Neuronal stem cell (in vitro differentiated cells): Measurements from ENCODE around the gene LGALS12.
A peak's percentile ranks its signal among the peaks of the same experiment; 100 is the strongest.

ENCODE experiments used
- DNase-seq: peaks from one replicate; pipeline ENCODE4 v3.0.0-alpha.2; 2013; ENCODE audit warnings: low spot score
- H2AFZ ChIP-seq: one replicate; pipeline ENCODE4 v1.6.1; 2013; ENCODE audit warnings: mild to moderate bottlenecking, low read length, inconsistent platforms
- H2AK5ac ChIP-seq: 2 replicates; pipeline ENCODE4 v1.6.1; 2013; ENCODE audit warnings: low read depth, mild to moderate bottlenecking, inconsistent platforms, low read length, moderate library complexity, mixed read lengths
- H2BK120ac ChIP-seq: 2 replicates; pipeline ENCODE4 v1.6.1; 2013; ENCODE audit warnings: low read depth, mild to moderate bottlenecking, inconsistent platforms, low read length, moderate library complexity, mixed read lengths
- H2BK12ac ChIP-seq: one replicate; pipeline ENCODE4 v1.6.1; 2013; ENCODE audit warnings: low read length, inconsistent platforms
- H2BK15ac ChIP-seq: 2 replicates; pipeline ENCODE4 v1.6.1; 2013; ENCODE audit warnings: mild to moderate bottlenecking, low read length, inconsistent platforms, mixed read lengths
- H2BK5ac ChIP-seq: one replicate; pipeline ENCODE4 v1.6.1; 2013; ENCODE audit warnings: inconsistent platforms, mild to moderate bottlenecking, low read length, moderate library complexity
- H3K14ac ChIP-seq: one replicate; pipeline ENCODE4 v1.6.1; 2013; ENCODE audit warnings: low read length, inconsistent platforms
- H3K18ac ChIP-seq: 2 replicates; pipeline ENCODE4 v1.6.1; 2013; ENCODE audit warnings: low read length, inconsistent platforms
- H3K23ac ChIP-seq: 2 replicates; pipeline ENCODE4 v1.6.1; 2013; ENCODE audit warnings: low read depth, mild to moderate bottlenecking, mixed read lengths, low read length, inconsistent platforms; ENCODE audit not compliant: poor library complexity
- H3K27ac ChIP-seq: replicated peaks from 3 replicates; pipeline ENCODE4 v1.5.1; 2013; ENCODE audit warnings: low read length, inconsistent platforms
- H3K27me3 ChIP-seq, 3 experiments: 2 replicates each; pipeline ENCODE4 v1.6.1; 2013; ENCODE audit warnings: low read length in 3 of 3, mild to moderate bottlenecking in 2 of 3, inconsistent platforms in 1 of 3, low read depth in 1 of 3, mixed read lengths in 1 of 3, moderate library complexity in 1 of 3; ENCODE audit not compliant: control insufficient read depth in 3 of 3, insufficient read depth in 3 of 3
- H3K36me3 ChIP-seq, 2 donors: replicated peaks in 1 of 2; 2 replicates each; pipeline ENCODE4 v1.6.1; 2013; ENCODE audit warnings: low read length in 2 of 2; ENCODE audit not compliant: control insufficient read depth in 2 of 2, insufficient read depth in 2 of 2
- H3K4ac ChIP-seq: 2 replicates; pipeline ENCODE4 v1.6.1; 2013; ENCODE audit warnings: inconsistent platforms, mild to moderate bottlenecking, low read length, moderate library complexity
- H3K4me1 ChIP-seq, 2 donors: 1 replicate in 1 of 2; 2 replicates in 1 of 2; pipeline ENCODE4 v1.6.1; 2013; ENCODE audit warnings: low read length in 2 of 2, low read depth in 1 of 2; ENCODE audit not compliant: control insufficient read depth in 2 of 2, insufficient read depth in 1 of 2
- H3K4me2 ChIP-seq: one replicate; pipeline ENCODE4 v1.6.1; 2013; ENCODE audit warnings: mild to moderate bottlenecking, low read length, inconsistent platforms; ENCODE audit not compliant: insufficient read depth, poor library complexity, severe bottlenecking
- H3K4me3 ChIP-seq, 2 donors: 2 replicates each; pipeline ENCODE4 v1.5.1; 2013; ENCODE audit warnings: low read length in 2 of 2, mild to moderate bottlenecking in 2 of 2, inconsistent platforms in 1 of 2, moderate library complexity in 1 of 2
- H3K79me1 ChIP-seq: one replicate; pipeline ENCODE4 v1.6.1; 2013; ENCODE audit warnings: low read depth, mild to moderate bottlenecking, inconsistent platforms, low read length, moderate library complexity
- H3K9ac ChIP-seq: one replicate; pipeline ENCODE4 v1.6.1; 2013; ENCODE audit warnings: mild to moderate bottlenecking, low read depth, low read length, inconsistent platforms; ENCODE audit not compliant: poor library complexity
- H3K9me3 ChIP-seq, 2 donors: replicated peaks in 1 of 2; 2 replicates each; pipeline versions ENCODE3 to v1.6.1; 2013; ENCODE audit warnings: low read length in 2 of 2, mild to moderate bottlenecking in 2 of 2, inconsistent platforms in 1 of 2, low read depth in 1 of 2, mixed read lengths in 1 of 2, moderate library complexity in 1 of 2; ENCODE audit not compliant: control insufficient read depth in 2 of 2, insufficient read depth in 1 of 2
- H4K8ac ChIP-seq: one replicate; pipeline ENCODE4 v1.6.1; 2013; ENCODE audit warnings: low read depth, mild to moderate bottlenecking, inconsistent platforms, low read length, moderate library complexity
- H4K91ac ChIP-seq: one replicate; pipeline ENCODE4 v1.6.1; 2013; ENCODE audit warnings: low read length, low read depth, mild to moderate bottlenecking, inconsistent platforms; ENCODE audit not compliant: poor library complexity
- WGBS, 2 donors: extraction: QIAGEN DNeasy Blood & Tissue Kit; methylation state at CpG; one replicate each; pipeline ENCODE4 v1.1.7; 2013; ENCODE audit warnings: missing lambda C conversion rate in 2 of 2, mixed read lengths in 1 of 2; ENCODE audit not compliant: insufficient read length in 2 of 2, insufficient replicate concordance in 1 of 2; ENCODE audit errors: extremely low coverage in 2 of 2; 5-methylcytosine and 5-hydroxymethylcytosine counted together

The LGALS12 gene

GRCh38 chr11:63507511-63507910 lies 1.6 kb downstream of the LGALS12 start:
- peaks cover 1% of the 10 kb centered on the region for H3K79me1 ChIP-seq
- no peaks in the 10 kb centered on the region for H3K36me3 ChIP-seq
- DNase-seq, result no peak
- H4K8ac ChIP-seq, result no peak overlapping the region
- no peak overlapping the region for H4K91ac ChIP-seq
- peaks cover 0 to 15% (median 0%) of the 10 kb centered on the region in 3 experiments for H3K27me3 ChIP-seq
- H3K4ac ChIP-seq, result no peak overlapping the region
- no peak overlapping the region for H2AFZ ChIP-seq
- no peak overlapping the region for H3K23ac ChIP-seq
- H3K18ac ChIP-seq, result no peak overlapping the region
- H3K27ac ChIP-seq, result no peak overlapping the region
- no peak overlapping the region for H3K4me2 ChIP-seq
- no peak overlapping the region for H2AK5ac ChIP-seq
- H2BK15ac ChIP-seq, result no peak overlapping the region
- H2BK5ac ChIP-seq, result no peak overlapping the region
- no peak overlapping the region for H2BK12ac ChIP-seq
- peaks cover 0 to 13% of the 10 kb centered on the region in 2 donors for H3K4me1 ChIP-seq
- H3K9ac ChIP-seq, result no peak overlapping the region
- no peaks in the 10 kb centered on the region for H3K9me3 ChIP-seq
- no peak overlapping the region for H2BK120ac ChIP-seq
- no peak overlapping the region for H3K14ac ChIP-seq
- no CpG with 5 or more reads among the region's 2 CpGs for WGBS, 2 donors
- no peak overlapping the region for H3K4me3 ChIP-seq

- DNase-seq, result peak; percentile 20
- H3K4me3 ChIP-seq, result no peak overlapping the region
Measured at GRCh38 chr11:63508009-63508408, 2.1 kb downstream of the LGALS12 start.

GRCh38 chr11:63508745-63509144 lies 2.9 kb downstream of the LGALS12 start:
- H2AK5ac ChIP-seq, result peak overlapping the region; percentile 33
- peaks cover 0 to 13% of the 10 kb centered on the region in 2 donors for H3K4me1 ChIP-seq
- H2BK15ac ChIP-seq, result peak overlapping the region; percentile 32

More at GRCh38 chr11:63508009-63508408, 2.1 kb downstream of the LGALS12 start:
- no peak overlapping the region for H4K91ac ChIP-seq
- no peak overlapping the region for H2AK5ac ChIP-seq
- no peak overlapping the region for H2BK120ac ChIP-seq
- H2BK5ac ChIP-seq, result no peak overlapping the region
- no peak overlapping the region for H3K23ac ChIP-seq
- H3K4me1 ChIP-seq, result peaks cover 0 to 13% of the 10 kb centered on the region in 2 donors
- H3K18ac ChIP-seq, result no peak overlapping the region
- H4K8ac ChIP-seq, result no peak overlapping the region
- WGBS, 2 donors, result no CpG with 5 or more reads among the region's 3 CpGs
- H2BK12ac ChIP-seq, result no peak overlapping the region
- no peak overlapping the region for H2AFZ ChIP-seq
- H3K4me2 ChIP-seq, result no peak overlapping the region
- H3K9me3 ChIP-seq, result no peaks in the 10 kb centered on the region
- no peak overlapping the region for H3K4ac ChIP-seq
- peaks cover 1% of the 10 kb centered on the region for H3K79me1 ChIP-seq
- H3K14ac ChIP-seq, result no peak overlapping the region
- no peak overlapping the region for H3K9ac ChIP-seq
- H3K27me3 ChIP-seq, result peaks cover 0 to 16% (median 0%) of the 10 kb centered on the region in 3 experiments
- no peaks in the 10 kb centered on the region for H3K36me3 ChIP-seq
- no peak overlapping the region for H2BK15ac ChIP-seq
- H3K27ac ChIP-seq, result no peak overlapping the region

GRCh38 chr11:63510360-63511047 lies 4.6 kb downstream of the LGALS12 start:
- H4K8ac ChIP-seq, result no peak overlapping the region
- no peak overlapping the region for H3K4me2 ChIP-seq
- no peak overlapping the region for H3K9ac ChIP-seq
- H3K27me3 ChIP-seq, result peaks cover 0 to 19% (median 0%) of the 10 kb centered on the region in 3 experiments
- H3K36me3 ChIP-seq, result no peaks in the 10 kb centered on the region
- no peak overlapping the region for H2BK15ac ChIP-seq
- no peak overlapping the region for H2BK12ac ChIP-seq
- WGBS, 2 donors, result no CpG with 5 or more reads among the region's 7 CpGs
- H3K79me1 ChIP-seq, result peaks cover 1% of the 10 kb centered on the region
- H3K4ac ChIP-seq, result no peak overlapping the region
- peaks cover 0 to 13% of the 10 kb centered on the region in 2 donors for H3K4me1 ChIP-seq
- H4K91ac ChIP-seq, result no peak overlapping the region
- no peak overlapping the region for H2BK120ac ChIP-seq
- no peaks in the 10 kb centered on the region for H3K9me3 ChIP-seq
- H2BK5ac ChIP-seq, result no peak overlapping the region
- no peak overlapping the region for H3K14ac ChIP-seq
- no peak overlapping the region for H2AK5ac ChIP-seq
- peak overlapping the region; percentile 40 for H2AFZ ChIP-seq
- peak overlapping the region; percentile 76 for H3K18ac ChIP-seq
- H3K27ac ChIP-seq, result no peak overlapping the region
- no peak for DNase-seq
- H3K4me3 ChIP-seq, result no peak overlapping the region
- H3K23ac ChIP-seq, result no peak overlapping the region

More at GRCh38 chr11:63508745-63509144, 2.9 kb downstream of the LGALS12 start:
- no peak overlapping the region for H4K8ac ChIP-seq
- no peak overlapping the region for H3K4ac ChIP-seq
- no peaks in the 10 kb centered on the region for H3K9me3 ChIP-seq
- H2BK120ac ChIP-seq, result peak overlapping the region; percentile 17
- peak overlapping the region; percentile 21 for H2BK5ac ChIP-seq
- H3K79me1 ChIP-seq, result peaks cover 1% of the 10 kb centered on the region
- peaks cover 0 to 19% (median 0%) of the 10 kb centered on the region in 3 experiments for H3K27me3 ChIP-seq
- H3K4me2 ChIP-seq, result no peak overlapping the region
- H2AFZ ChIP-seq, result no peak overlapping the region
- H3K36me3 ChIP-seq, result no peaks in the 10 kb centered on the region
- H3K9ac ChIP-seq, result peak overlapping the region; percentile 9
- no peak for DNase-seq
- no peak overlapping the region for H3K27ac ChIP-seq
- H2BK12ac ChIP-seq, result no peak overlapping the region
- no CpG with 5 or more reads among the region's 12 CpGs for WGBS, 2 donors
- H3K14ac ChIP-seq, result peak overlapping the region; percentile 50
- no peak overlapping the region for H3K23ac ChIP-seq
- no peak overlapping the region for H4K91ac ChIP-seq
- H3K18ac ChIP-seq, result peak overlapping the region; percentile 22
- no peak overlapping the region for H3K4me3 ChIP-seq
